ENCODE data around the gene CIZ1. TPM values are rescaled to one million over a fixed set of nuclear protein-coding genes. Genes with fewer than 3 reads are reported as not detected.

CIZ1 gene, protein sequence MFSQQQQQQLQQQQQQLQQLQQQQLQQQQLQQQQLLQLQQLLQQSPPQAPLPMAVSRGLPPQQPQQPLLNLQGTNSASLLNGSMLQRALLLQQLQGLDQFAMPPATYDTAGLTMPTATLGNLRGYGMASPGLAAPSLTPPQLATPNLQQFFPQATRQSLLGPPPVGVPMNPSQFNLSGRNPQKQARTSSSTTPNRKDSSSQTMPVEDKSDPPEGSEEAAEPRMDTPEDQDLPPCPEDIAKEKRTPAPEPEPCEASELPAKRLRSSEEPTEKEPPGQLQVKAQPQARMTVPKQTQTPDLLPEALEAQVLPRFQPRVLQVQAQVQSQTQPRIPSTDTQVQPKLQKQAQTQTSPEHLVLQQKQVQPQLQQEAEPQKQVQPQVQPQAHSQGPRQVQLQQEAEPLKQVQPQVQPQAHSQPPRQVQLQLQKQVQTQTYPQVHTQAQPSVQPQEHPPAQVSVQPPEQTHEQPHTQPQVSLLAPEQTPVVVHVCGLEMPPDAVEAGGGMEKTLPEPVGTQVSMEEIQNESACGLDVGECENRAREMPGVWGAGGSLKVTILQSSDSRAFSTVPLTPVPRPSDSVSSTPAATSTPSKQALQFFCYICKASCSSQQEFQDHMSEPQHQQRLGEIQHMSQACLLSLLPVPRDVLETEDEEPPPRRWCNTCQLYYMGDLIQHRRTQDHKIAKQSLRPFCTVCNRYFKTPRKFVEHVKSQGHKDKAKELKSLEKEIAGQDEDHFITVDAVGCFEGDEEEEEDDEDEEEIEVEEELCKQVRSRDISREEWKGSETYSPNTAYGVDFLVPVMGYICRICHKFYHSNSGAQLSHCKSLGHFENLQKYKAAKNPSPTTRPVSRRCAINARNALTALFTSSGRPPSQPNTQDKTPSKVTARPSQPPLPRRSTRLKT
- 57.5 TPM for total RNA-seq

DNA sequence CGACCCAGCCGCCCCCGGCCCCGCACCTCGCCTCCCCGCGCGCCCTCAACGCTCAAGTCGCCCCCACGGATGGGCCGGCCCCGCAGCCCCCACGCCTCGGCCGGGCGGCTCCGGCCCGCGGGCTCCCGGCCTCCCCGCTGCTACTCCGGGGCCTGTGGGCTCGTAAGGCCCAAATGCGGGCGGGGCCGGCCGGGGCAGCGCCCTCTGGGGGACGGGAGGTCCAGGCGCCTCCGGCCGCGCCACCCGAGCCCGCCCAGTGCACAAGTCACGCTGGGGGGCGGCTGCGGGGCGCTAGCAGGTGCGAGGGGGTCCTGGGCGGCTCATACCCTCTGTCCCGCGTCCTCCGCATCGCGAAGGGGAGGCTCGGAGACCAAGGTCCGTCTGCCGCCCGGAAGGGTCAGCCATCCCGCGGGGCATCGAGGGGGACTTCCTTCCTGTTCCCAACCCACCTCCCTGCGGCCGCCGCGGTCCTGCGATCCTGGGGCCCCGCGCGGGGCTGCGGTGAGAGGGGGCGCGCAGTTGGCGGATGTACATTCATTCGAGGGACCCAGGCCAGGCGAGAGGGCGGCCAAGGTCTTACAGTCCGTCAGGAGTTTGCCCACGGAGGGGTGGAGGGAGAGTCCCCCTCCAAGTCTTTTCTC lies at the start of gene CIZ1:
CIZ1 (minus strand) TSS at position 167 of the 641 bp plus-strand sequence. CDS start 715 bp downstream, outside the sequence.

DNA sequence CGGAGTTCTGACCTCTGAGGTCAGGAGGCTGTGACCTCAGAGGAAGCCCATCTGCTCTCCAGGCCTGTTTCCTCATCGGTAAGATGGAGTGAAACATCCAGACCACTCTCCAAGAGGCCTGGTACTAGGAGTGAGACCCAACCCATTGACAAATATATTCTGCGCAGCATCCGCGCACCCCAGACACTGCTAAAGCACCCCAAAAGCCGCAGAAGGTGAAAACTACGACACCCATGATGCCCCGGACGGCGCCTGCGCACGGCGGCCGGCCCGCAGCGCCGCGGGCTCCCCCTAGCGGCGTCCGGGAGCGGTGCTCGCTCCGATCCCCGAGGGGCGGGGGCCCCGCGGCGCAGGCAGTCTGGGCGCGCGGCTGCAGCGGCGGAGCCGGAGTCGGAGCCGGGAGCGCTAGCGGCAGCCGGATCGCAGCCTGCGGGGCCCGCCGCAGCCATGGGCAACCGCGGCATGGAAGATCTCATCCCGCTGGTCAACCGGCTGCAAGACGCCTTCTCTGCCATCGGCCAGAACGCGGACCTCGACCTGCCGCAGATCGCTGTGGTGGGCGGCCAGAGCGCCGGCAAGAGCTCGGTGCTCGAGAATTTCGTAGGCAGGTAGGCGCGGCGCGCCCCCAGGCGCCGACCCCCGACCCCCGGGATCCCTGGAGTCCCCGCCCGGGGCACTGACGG lies 11.8 kb upstream of the CIZ1 start, which contains the start of gene DNM1:
DNM1 (plus strand) TSS at position 356 of the 683 bp plus-strand sequence; CDS start at position 448, 92 bp downstream.

DNA sequence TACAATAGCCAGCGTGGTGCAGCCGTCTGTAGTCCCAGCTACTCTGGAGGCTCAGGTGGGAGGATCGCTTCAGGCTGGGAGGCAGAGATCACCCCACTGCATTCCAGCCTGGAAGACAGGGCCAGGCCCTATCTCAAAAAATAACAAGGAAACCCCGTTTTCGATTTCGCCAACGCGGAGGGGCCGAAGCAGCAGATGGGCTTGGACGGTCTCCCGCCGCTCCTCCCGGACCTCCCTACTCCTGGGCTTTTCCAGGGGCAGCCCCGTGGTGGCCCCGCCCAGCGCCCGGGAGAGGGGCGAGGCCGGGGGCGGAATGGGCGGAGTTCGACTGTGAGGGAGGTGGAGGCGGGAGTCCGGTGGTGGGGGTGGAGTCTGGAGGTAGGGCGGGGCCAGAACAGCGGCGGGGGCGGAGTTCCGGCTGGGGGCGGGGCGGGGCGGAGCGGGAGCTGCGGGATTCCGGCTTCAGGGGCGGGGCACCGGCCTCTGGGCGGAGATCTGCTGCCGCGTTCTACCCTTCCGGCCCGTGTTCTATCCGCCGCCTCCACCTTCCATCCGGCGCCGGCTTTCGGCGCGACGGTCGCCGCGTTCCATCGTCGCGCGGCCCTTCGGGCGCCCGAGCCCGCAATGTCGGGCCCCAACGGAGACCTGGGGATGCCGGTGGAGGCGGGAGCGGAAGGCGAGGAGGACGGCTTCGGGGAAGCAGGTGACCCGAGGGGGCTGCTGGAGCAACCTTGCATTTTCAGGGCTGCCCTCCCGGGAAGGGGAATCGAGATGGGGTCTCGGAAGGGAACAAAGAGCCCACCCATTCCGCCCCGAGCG lies 31.4 kb downstream of the CIZ1 start, which contains the start of gene BBLN:
BBLN (plus strand) TSS at position 482 of the 819 bp plus-strand sequence; CDS start at position 625, 143 bp downstream.

DNA sequence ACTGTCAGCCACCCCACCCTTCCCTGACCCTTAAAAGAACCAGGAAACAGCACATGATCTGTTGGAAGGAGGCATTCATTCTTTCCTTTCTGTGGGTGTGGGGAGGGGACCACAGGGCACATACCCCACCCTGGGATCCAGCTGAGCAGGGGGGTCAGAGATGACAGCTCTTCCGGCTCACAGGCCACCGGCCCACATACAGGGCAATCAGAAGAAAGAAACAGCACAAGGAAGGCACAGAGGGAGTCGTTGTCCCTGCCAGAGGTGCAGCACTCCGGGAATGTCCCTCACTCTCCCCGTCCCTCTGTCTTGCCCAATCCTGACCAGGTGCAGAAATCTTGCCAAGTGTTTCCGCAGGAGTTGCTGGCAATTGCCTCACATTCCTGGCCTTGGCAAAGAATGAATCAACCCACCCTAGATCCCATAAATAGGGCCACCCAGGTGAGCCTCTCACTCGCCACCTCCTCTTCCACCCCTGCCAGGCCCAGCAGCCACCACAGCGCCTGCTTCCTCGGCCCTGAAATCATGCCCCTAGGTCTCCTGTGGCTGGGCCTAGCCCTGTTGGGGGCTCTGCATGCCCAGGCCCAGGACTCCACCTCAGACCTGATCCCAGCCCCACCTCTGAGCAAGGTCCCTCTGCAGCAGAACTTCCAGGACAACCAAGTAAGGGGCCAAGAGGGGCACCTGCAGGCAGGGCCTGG lies 42.2 kb downstream of the CIZ1 start, which contains the start of gene LCN2:
LCN2 (plus strand) TSS at position 453 of the 701 bp plus-strand sequence; CDS start at position 526, 73 bp downstream.

DNA sequence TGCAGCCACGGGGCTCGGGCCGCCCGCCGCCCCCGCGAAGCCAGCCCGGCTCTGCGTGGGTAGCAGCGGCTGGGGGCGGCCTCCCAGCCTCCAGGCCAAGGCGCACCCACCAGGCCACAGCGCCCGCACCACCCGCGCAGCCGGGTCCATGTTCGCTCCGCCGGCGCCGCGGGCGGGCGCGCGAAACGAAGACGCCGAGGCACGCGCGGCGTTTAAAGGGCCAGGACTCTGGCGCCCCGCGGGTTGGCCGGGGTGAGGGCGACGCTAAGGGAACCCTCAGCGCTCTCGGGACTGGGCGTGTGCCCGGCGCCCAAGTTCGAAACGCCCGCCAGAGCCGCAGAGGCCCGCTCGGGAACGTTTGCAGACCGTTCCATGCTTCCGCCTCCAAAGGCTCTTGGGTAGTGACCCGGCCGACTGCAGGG lies 63.8 kb downstream of the CIZ1 start, which contains the start of gene PTGES2:
PTGES2 (minus strand) TSS at position 162 of the 422 bp plus-strand sequence; CDS start at position 150, 12 bp downstream.

Other genes starting within 250 kb of the CIZ1 start
- gene EEIG1, start 210.6 kb downstream of the CIZ1 start, total RNA-seq: 22.5 TPM
- 10.6 TPM for gene NAIF1, start 124.3 kb downstream of the CIZ1 start, total RNA-seq
- 24.4 TPM for gene SLC25A25, start 123.3 kb downstream of the CIZ1 start, total RNA-seq
- gene PTGES2, start 63.8 kb downstream of the CIZ1 start, total RNA-seq: 42.3 TPM
- gene LCN2, start 42.1 kb downstream of the CIZ1 start, total RNA-seq: 21.4 TPM
- gene BBLN, start 31.3 kb downstream of the CIZ1 start, total RNA-seq: 103 TPM
- gene DNM1, start 11.8 kb upstream of the CIZ1 start, total RNA-seq: 135 TPM
- gene GOLGA2, start 84.4 kb upstream of the CIZ1 start, total RNA-seq: 167 TPM
- 20.0 TPM for gene SWI5, start 84.7 kb upstream of the CIZ1 start, total RNA-seq
- gene TRUB2, start 130.9 kb upstream of the CIZ1 start, total RNA-seq: 10.4 TPM
- 39.9 TPM for gene COQ4, start 131.3 kb upstream of the CIZ1 start, total RNA-seq
- gene SLC27A4, start 149.0 kb upstream of the CIZ1 start, total RNA-seq: 15.4 TPM
- gene URM1, start 179.8 kb upstream of the CIZ1 start, total RNA-seq: 22.7 TPM
- 50.6 TPM for gene CERCAM, start 229.3 kb upstream of the CIZ1 start, total RNA-seq